ENCODE results near the gene KLF18.

Gene KLF18

DNA sequence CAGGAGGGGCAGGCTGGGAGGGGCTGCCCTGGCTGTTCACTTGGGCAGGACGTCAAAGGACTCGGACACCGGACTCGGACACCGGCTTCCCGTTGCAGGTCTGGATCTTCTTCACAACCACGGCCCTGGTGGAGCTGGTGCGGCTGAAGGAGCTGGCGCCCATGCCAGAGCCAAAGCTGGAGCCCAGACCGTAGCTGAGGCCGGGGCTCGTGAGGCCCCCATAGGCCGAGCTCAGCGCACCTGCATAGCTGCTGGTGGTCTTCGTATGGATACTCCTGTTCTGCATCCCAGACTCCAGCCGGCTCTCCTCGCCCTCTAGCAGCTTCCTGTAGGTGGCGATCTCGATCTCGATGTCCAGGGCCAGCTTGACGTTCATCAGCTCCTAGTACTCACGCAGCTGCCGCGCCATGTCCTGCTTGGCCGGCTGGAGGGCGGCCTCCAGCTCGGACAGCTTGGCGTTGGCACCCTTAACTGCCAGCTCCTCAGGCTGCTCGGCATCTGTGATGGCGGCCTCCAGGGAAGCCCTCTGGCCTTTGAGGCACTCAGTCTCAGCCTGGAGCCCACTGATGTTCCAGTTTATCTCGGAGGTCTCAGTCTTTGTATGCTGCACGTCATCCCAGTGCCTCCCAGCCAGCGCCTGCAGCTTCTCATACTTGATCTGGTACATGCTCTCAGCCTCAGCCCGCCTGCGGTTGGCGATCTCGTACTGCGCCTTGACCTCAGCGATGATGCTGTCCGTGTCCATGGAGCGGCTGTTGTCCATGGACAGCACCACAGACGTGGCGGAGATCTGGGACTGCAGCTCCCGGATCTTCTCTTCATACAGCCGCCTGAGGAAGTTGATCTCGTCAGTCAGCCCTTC is 37.9 kb downstream of the KLF18 start:
- CTCF ChIA-PET: interaction anchor here (0.6 to 1.8 kb wide), 8 partner anchors 9 to 1189 kb away, joined by 3 to 8 read pairs (median 3); partner anchors contain the start of gene DMAP1
- POLR2A ChIA-PET: interaction anchor here (1.8 kb wide), 1 partner anchor 109 kb away, joined by 8 read pairs; the partner anchor contains the start of gene DMAP1
- TF ChIP-seq FOXA1 (IDR thresholded peaks at IDR 0.05): no peak
- no peak for TF ChIP-seq FOXK2 (IDR thresholded peaks at IDR 0.05)
- TF ChIP-seq, protein P1, sequence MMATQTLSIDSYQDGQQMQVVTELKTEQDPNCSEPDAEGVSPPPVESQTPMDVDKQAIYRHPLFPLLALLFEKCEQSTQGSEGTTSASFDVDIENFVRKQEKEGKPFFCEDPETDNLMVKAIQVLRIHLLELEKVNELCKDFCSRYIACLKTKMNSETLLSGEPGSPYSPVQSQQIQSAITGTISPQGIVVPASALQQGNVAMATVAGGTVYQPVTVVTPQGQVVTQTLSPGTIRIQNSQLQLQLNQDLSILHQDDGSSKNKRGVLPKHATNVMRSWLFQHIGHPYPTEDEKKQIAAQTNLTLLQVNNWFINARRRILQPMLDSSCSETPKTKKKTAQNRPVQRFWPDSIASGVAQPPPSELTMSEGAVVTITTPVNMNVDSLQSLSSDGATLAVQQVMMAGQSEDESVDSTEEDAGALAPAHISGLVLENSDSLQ (IDR thresholded peaks at IDR 0.05): no peak
- TF ChIP-seq SUZ12 (IDR thresholded peaks at IDR 0.05): no peak
- no peak for TF ChIP-seq ELF4 (IDR thresholded peaks at IDR 0.05)
- DNase-seq (ENCODE audit: extremely low spot score): no peak

DNA sequence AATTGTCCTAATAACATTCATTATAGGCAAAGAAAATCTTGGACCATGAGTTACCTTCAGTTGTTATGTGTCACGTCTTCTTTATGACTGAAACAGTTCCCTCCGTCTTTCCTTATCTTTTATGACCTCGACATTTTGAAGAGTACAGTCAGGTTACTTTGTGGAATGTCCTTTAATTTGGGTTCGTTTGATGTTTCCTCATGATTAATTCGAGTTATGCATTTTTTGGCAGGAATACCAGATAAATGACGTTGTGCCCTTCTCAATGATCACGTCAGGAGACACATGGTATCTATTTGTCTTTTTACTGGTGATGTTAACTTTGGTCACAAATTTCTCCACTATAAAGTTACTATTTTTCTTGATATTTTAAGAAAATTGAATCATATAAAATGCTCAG is 40.1 kb downstream of the KLF18 start:
- ChIA-PET CTCF (no interaction called here), POLR2A (no interaction called here)
- DNase-seq (ENCODE audit: extremely low spot score): no peak
- TF ChIP-seq HDGF (IDR thresholded peaks at IDR 0.05; ENCODE audit: borderline replicate concordance) (no peak), CTBP1 (IDR thresholded peaks at IDR 0.05; ENCODE audit: borderline replicate concordance) (no peak), FOXA1 (IDR thresholded peaks at IDR 0.05) (no peak), ARNT (IDR thresholded peaks at IDR 0.05) (no peak), FOXK2 (IDR thresholded peaks at IDR 0.05) (no peak), L3MBTL2 (conservative IDR thresholded peaks at IDR 0.05) (no peak), BHLHE40 (IDR thresholded peaks at IDR 0.05; ENCODE audit: borderline replicate concordance) (no peak), ELF4 (IDR thresholded peaks at IDR 0.05) (no peak), SP1 (IDR thresholded peaks at IDR 0.05) (no peak)
- TF ChIP-seq, protein P1 (IDR thresholded peaks at IDR 0.05): no peak

DNA sequence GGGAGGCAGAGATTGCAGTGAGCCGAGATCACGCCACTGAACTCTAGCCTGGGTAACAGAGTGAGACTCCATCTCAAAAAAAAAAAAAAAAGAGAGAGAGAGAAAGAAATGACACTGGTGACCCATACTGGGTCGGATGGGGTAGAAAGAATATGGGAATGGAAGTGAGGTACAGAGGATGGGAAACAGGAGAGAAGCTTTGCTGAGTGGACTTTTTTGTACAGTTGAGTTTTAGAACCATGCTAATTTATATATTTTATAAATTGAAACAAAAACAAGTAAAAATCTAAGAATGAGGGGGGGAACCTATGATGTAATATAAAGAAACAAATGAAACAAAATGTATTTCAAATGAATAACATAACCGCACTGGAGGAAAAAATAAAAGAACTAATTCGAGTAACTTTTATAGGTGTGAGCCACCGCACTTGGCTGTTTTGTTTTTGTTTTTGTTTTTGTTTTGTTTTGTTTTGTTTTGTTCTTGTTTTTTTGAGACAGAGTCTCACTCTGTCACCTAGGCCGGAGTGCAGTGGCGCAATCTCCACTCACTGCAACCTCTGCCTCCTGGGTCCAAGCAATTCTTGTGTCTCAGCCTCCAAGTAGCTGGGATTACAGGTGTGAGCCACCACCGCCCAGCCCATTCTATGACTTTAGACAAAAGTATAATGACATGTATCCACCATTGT is 41.1 kb downstream of the KLF18 start:
- ChIA-PET POLR2A (no interaction called here), CTCF (no interaction called here)
- TF ChIP-seq FOXA1 (IDR thresholded peaks at IDR 0.05) (no peak), ARNT (IDR thresholded peaks at IDR 0.05) (no peak)
- DNase-seq (ENCODE audit: extremely low spot score): no peak

DNA sequence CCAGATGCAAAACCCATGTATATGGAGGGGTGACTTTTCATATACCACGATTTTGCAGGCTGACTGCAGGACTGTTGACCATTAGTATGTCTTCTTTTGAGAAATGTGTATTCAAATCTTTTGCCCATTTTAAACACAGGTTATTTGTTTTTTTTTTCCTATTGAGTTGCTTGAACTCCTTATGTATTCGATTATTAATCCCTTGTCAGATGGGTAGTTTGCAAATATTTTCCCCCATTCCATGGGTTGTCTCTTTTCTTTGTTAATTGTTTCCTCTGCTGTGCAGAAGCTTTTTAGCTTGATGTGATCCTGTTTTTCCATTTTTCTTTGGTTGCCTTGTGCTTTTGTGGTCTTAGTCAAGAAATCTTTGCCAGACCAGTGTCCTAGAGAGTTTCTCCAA is 47.4 kb downstream of the KLF18 start:
- DNase-seq (ENCODE audit: extremely low spot score): no peak
- ChIA-PET POLR2A (no interaction called here), CTCF (interaction anchor here (0.6 to 0.7 kb wide), 2 partner anchors 175 to 285 kb away, joined by 3 read pairs; no protein-coding TSS in a partner anchor)
- no peak for TF ChIP-seq LEF1 (IDR thresholded peaks at IDR 0.05; ENCODE audit: borderline replicate concordance)
- TF ChIP-seq ELF4 (IDR thresholded peaks at IDR 0.05): no peak
- TF ChIP-seq L3MBTL2 (conservative IDR thresholded peaks at IDR 0.05): no peak
- TF ChIP-seq, protein P1 (IDR thresholded peaks at IDR 0.05): no peak
- TF ChIP-seq SP1 (IDR thresholded peaks at IDR 0.05): no peak
- no peak for TF ChIP-seq FOXM1 (IDR thresholded peaks at IDR 0.05; ENCODE audit: borderline replicate concordance)
- no peak for TF ChIP-seq NFRKB (IDR thresholded peaks at IDR 0.05)
- no peak for TF ChIP-seq ARNT (IDR thresholded peaks at IDR 0.05)
- TF ChIP-seq FOXK2 (IDR thresholded peaks at IDR 0.05): no peak

DNA sequence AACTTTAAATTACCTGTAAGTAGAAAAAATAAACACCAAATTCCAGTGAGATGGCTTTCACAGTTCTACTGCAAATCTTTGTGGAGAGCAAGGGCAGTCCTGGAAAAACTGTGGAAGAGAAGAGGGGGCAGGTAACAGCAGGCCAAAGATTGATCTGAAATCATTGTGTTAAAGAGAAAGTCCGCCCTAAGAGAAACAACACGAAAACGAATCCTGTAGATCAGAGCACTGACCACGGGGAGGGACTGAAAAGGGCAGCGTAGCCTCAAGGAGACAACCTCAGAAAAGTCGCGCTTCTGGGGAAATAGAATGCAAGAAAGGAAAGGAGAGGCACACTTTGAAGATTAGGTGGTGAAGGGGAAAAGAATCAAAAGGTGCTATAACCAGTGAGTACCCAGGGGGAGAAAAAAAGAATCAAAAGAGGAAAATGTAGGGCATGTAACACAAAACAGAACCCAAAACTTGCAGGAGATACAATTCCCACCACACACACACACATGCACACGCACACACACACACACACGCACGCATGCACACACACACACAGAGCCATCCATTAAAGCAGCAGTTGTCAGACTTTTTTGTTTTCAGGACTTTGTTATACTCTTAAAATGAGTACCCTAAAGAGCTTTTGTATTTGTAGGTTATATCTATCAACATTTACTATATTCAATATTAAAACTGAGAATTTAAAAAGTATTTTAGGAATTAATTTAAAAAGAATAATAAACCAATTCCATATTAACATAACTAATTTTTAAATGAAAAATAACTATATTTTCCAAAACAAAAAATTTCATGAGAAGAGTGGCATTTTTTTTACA is 50.8 kb downstream of the KLF18 start:
- CTCF ChIA-PET: interaction anchor here (0.6 kb wide), 1 partner anchor 40 kb away, joined by 3 read pairs; no protein-coding TSS in a partner anchor
- TF ChIP-seq ARNT (IDR thresholded peaks at IDR 0.05): no peak
- TF ChIP-seq, protein P1 (IDR thresholded peaks at IDR 0.05): no peak
- no peak for TF ChIP-seq TARDBP (IDR thresholded peaks at IDR 0.05)
- no peak for TF ChIP-seq BHLHE40 (IDR thresholded peaks at IDR 0.05; ENCODE audit: borderline replicate concordance)
- TF ChIP-seq HDGF (IDR thresholded peaks at IDR 0.05; ENCODE audit: borderline replicate concordance): no peak
- TF ChIP-seq FOXA1 (IDR thresholded peaks at IDR 0.05): no peak
- no peak for TF ChIP-seq SP1 (IDR thresholded peaks at IDR 0.05)
- TF ChIP-seq SUZ12 (IDR thresholded peaks at IDR 0.05): no peak
- DNase-seq (ENCODE audit: extremely low spot score): no peak
- POLR2A ChIA-PET: no interaction called here
